ENCODE data around the gene ROM1.
A peak's percentile ranks its signal among the peaks of the same experiment; 100 is the strongest.

ROM1 gene

DNA sequence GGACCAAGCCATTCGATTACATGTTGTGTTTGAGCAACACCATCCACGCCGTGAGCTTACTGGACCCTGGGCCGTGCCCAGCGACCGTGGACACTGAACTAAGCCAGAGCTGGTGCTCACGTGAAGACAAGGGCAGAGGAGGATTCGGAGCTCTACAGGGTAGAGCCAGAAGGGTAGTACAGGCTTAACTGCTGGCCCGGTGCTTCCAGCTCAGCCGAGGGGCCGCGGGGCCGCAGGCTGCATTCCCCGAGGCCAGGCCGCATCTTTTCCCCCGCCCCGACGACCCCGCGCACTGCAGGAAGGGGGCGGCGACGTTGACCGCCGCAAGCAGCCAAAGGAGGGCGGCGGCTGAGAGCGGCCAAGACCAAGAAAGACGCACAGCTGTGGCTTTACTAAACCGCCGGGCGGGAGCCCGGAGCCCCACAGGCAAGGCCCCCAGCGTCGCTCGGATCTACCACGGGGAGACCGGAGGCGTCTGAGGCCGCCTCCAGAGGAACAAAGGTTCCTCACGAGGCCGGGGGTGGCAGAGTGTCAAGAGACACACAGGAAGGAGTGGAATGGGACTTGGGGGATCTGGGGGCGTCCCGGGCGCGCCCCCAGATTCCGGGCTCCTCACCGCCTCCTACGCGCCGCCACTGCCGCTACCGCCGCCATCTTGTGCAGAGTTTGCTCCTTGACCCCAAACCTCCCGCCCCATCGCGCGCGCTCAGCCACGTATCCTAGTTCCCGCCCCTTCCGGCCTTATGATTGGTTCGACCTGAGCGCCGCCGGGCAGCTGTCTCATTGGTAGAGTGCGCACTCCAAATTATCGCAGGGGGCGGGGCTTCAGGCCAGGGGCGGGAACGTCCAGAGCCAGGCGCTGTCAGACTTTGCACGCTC lies 33.1 kb downstream of the ROM1 start, which contains the start of gene GANAB:
GANAB (minus strand) TSS at position 668 of the 879 bp plus-strand sequence; CDS start at position 654, 14 bp downstream.
- peak; percentile 96 for ATAC-seq (ENCODE audit: insufficient read depth, low read depth)
- peaks cover 81% of the 10 kb centered on the region for H3K79me2 ChIP-seq (ENCODE audit: insufficient read depth, low read length)

GRCh38 chr11:62646825-62647608 lies 34.0 kb downstream of the ROM1 start:
- DNase-seq (no peak), ATAC-seq (ENCODE audit: insufficient read depth, low read depth) (no peak; the same call in 2 of the 3 replicates)
- H4K20me1 ChIP-seq (ENCODE audit: insufficient read depth, low read length): peaks cover 16% of the 10 kb centered on the region
- peak overlapping the region in 1 of 2 experiments; percentile 49; a peak in 2 of 4 replicates for H3K4me3 ChIP-seq (ENCODE audit: low read depth in 1 of 2, low read length in 2 of 2)
- peaks cover 49% of the 10 kb centered on the region for H3K36me3 ChIP-seq (ENCODE audit: insufficient read depth, low read length)
- H3K27ac ChIP-seq (ENCODE audit: low read length): peak overlapping the region; percentile 66
- H2AFZ ChIP-seq (ENCODE audit: low read depth, low read length): peak overlapping the region; percentile 48; the same call in 1 of the 2 replicates
- peaks cover 81% of the 10 kb centered on the region for H3K79me2 ChIP-seq (ENCODE audit: insufficient read depth, low read length)
- TF ChIP-seq EZH2 (IDR thresholded peaks at IDR 0.05; ENCODE audit: borderline replicate concordance, low read depth, low read length, severe bottlenecking) (no peak), CTCF (IDR thresholded peaks at IDR 0.05; ENCODE audit: borderline replicate concordance, extremely low read depth, low read length, poor library complexity, severe bottlenecking) (no peak)
- peak overlapping the region; percentile 43 for H3K9ac ChIP-seq (ENCODE audit: low read depth, low read length)
- no peaks in the 10 kb centered on the region for H3K9me3 ChIP-seq (ENCODE audit: insufficient read depth, low read length, severe bottlenecking)
- H3K4me1 ChIP-seq (ENCODE audit: insufficient read depth, low read length): peaks cover 45% of the 10 kb centered on the region
- peak overlapping the region; percentile 70 for H3K4me2 ChIP-seq (ENCODE audit: insufficient read depth, low read length)
- H3K27me3 ChIP-seq (ENCODE audit: insufficient read depth, low read length, poor library complexity): no peaks in the 10 kb centered on the region

More for the DNA sequence above, 33.1 kb downstream of the ROM1 start, which contains the start of gene GANAB:
- Histone ChIP-seq H3K4me1 (ENCODE audit: insufficient read depth, low read length) (peaks cover 36% of the 10 kb centered on the region), H3K4me2 (ENCODE audit: insufficient read depth, low read length) (peak within 1 kb of the TSS; percentile 85), H4K20me1 (ENCODE audit: insufficient read depth, low read length) (peaks cover 16% of the 10 kb centered on the region), H3K36me3 (ENCODE audit: insufficient read depth, low read length) (peaks cover 49% of the 10 kb centered on the region), H3K9ac (ENCODE audit: low read depth, low read length) (peak within 1 kb of the TSS; percentile 92), H3K27ac (ENCODE audit: low read length) (peak within 1 kb of the TSS; percentile 87), H3K27me3 (ENCODE audit: insufficient read depth, low read length, poor library complexity) (no peaks in the 10 kb centered on the region), H3K9me3 (ENCODE audit: insufficient read depth, low read length, severe bottlenecking) (no peaks in the 10 kb centered on the region), H2AFZ (ENCODE audit: low read depth, low read length) (peak within 1 kb of the TSS; percentile 72), H3K4me3 (ENCODE audit: low read depth in 1 of 2, low read length in 2 of 2) (peak within 1 kb of the TSS; percentile 37 to 63; a peak in 3 of 4 replicates)
- no peak for TF ChIP-seq EZH2 (IDR thresholded peaks at IDR 0.05; ENCODE audit: borderline replicate concordance, low read depth, low read length, severe bottlenecking)
- peak; percentile 99 for DNase-seq

GRCh38 chr11:62647609-62648005 lies 34.5 kb downstream of the ROM1 start:
- peaks cover 81% of the 10 kb centered on the region for H3K79me2 ChIP-seq (ENCODE audit: insufficient read depth, low read length)
- no peak overlapping the region for H2AFZ ChIP-seq (ENCODE audit: low read depth, low read length)
- H3K4me3 ChIP-seq (ENCODE audit: low read depth in 1 of 2, low read length in 2 of 2): no peak overlapping the region
- DNase-seq (no peak), ATAC-seq (ENCODE audit: insufficient read depth, low read depth) (no peak)
- peaks cover 48% of the 10 kb centered on the region for H3K36me3 ChIP-seq (ENCODE audit: insufficient read depth, low read length)
- peak overlapping the region; percentile 70 for H3K4me2 ChIP-seq (ENCODE audit: insufficient read depth, low read length)
- peak overlapping the region; percentile 66; the same call in 1 of the 2 replicates for H3K27ac ChIP-seq (ENCODE audit: low read length)
- no peaks in the 10 kb centered on the region for H3K9me3 ChIP-seq (ENCODE audit: insufficient read depth, low read length, severe bottlenecking)
- peaks cover 14% of the 10 kb centered on the region for H4K20me1 ChIP-seq (ENCODE audit: insufficient read depth, low read length)
- peaks cover 51% of the 10 kb centered on the region for H3K4me1 ChIP-seq (ENCODE audit: insufficient read depth, low read length)
- peak overlapping the region; percentile 43 for H3K9ac ChIP-seq (ENCODE audit: low read depth, low read length)
- no peaks in the 10 kb centered on the region for H3K27me3 ChIP-seq (ENCODE audit: insufficient read depth, low read length, poor library complexity)
- TF ChIP-seq EZH2 (IDR thresholded peaks at IDR 0.05; ENCODE audit: borderline replicate concordance, low read depth, low read length, severe bottlenecking) (no peak), CTCF (IDR thresholded peaks at IDR 0.05; ENCODE audit: borderline replicate concordance, extremely low read depth, low read length, poor library complexity, severe bottlenecking) (no peak)

All from DND-41 (cell line).